ENCODE measurements around the gene HAPSTR1.

DNA sequence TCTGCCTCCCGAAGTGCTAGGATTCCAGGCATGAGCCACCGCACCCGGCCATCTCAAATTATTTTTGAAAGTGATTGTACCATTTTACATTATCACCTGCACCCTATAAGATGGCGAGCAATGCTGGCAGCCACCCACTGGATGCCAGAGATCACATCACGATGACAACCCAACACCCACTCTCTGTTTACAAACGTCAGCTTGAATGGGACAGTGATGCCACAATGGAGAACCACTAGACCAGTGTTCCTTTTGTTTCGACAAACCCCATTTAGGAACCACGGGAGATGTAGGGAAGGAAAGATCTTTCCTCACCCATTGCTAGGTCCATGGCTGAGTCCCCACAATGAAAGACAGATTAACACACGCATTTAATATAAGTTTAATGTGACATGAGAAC, 20.1 kb upstream of the HAPSTR1 start:
- TF ChIP-seq, protein P1, sequence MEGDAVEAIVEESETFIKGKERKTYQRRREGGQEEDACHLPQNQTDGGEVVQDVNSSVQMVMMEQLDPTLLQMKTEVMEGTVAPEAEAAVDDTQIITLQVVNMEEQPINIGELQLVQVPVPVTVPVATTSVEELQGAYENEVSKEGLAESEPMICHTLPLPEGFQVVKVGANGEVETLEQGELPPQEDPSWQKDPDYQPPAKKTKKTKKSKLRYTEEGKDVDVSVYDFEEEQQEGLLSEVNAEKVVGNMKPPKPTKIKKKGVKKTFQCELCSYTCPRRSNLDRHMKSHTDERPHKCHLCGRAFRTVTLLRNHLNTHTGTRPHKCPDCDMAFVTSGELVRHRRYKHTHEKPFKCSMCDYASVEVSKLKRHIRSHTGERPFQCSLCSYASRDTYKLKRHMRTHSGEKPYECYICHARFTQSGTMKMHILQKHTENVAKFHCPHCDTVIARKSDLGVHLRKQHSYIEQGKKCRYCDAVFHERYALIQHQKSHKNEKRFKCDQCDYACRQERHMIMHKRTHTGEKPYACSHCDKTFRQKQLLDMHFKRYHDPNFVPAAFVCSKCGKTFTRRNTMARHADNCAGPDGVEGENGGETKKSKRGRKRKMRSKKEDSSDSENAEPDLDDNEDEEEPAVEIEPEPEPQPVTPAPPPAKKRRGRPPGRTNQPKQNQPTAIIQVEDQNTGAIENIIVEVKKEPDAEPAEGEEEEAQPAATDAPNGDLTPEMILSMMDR (IDR thresholded peaks at IDR 0.05; ENCODE audit: low read depth, low read length): no peak
- TF ChIP-seq, protein P2, sequence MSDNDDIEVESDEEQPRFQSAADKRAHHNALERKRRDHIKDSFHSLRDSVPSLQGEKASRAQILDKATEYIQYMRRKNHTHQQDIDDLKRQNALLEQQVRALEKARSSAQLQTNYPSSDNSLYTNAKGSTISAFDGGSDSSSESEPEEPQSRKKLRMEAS (IDR thresholded peaks at IDR 0.05; ENCODE audit: low read depth, low read length): no peak
- TF ChIP-seq POLR2A (IDR thresholded peaks at IDR 0.05; ENCODE audit: extremely low read depth, insufficient read length) (no peak), MYC (IDR thresholded peaks at IDR 0.05; ENCODE audit: low read depth, low read length) (no peak)
